ENCODE measurements around the gene GPRC5B.

The GPRC5B gene

GRCh38 chr16:19808061-19808641 is 76.5 kb downstream of the GPRC5B start:
- H3K9me3 Mint-ChIP-seq = peaks cover 16% of the 10 kb centered on the region
- peak overlapping the region; percentile 95 to 98 (median 97) for H3K27ac Mint-ChIP-seq
- H3K36me3 Mint-ChIP-seq (ENCODE audit: low read depth) = peaks cover 27% of the 10 kb centered on the region
- TF ChIP-seq, protein P1, sequence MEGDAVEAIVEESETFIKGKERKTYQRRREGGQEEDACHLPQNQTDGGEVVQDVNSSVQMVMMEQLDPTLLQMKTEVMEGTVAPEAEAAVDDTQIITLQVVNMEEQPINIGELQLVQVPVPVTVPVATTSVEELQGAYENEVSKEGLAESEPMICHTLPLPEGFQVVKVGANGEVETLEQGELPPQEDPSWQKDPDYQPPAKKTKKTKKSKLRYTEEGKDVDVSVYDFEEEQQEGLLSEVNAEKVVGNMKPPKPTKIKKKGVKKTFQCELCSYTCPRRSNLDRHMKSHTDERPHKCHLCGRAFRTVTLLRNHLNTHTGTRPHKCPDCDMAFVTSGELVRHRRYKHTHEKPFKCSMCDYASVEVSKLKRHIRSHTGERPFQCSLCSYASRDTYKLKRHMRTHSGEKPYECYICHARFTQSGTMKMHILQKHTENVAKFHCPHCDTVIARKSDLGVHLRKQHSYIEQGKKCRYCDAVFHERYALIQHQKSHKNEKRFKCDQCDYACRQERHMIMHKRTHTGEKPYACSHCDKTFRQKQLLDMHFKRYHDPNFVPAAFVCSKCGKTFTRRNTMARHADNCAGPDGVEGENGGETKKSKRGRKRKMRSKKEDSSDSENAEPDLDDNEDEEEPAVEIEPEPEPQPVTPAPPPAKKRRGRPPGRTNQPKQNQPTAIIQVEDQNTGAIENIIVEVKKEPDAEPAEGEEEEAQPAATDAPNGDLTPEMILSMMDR (IDR thresholded peaks at IDR 0.05; ENCODE audit: unreplicated experiment in 3 of 3) = no peak
- H3K4me1 Mint-ChIP-seq = peaks cover 33% of the 10 kb centered on the region
- no peaks in the 10 kb centered on the region for H3K27me3 Mint-ChIP-seq (ENCODE audit: low read depth)
- H3K4me3 Mint-ChIP-seq = no peak overlapping the region
